ENCODE data around the gene PEX1.

Gene PEX1

GRCh38 chr7:92557808-92558362, 29.6 kb upstream of the PEX1 start:
- Histone ChIP-seq H3K27me3 (ENCODE audit: low read length) (no peaks in the 10 kb centered on the region), H2AFZ (ENCODE audit: low read depth, low read length, severe bottlenecking) (no peak overlapping the region), H3K9me2 (replicated peaks; ENCODE audit: insufficient read depth, low read length) (no peaks in the 10 kb centered on the region), H4K20me1 (ENCODE audit: low read depth, low read length) (0 out of 2 replicates have a peak, but pooled peaks cover 2% of the 10 kb centered on the region), H3K27ac (ENCODE audit: low read depth, low read length) (no peak overlapping the region), H3K9me3 (ENCODE audit: insufficient read depth, low read length) (no peaks in the 10 kb centered on the region), H3K4me3 (ENCODE audit: insufficient read depth, low read length, poor library complexity, severe bottlenecking) (no peak overlapping the region), H3F3A (ENCODE audit: insufficient read depth) (peaks cover 8% of the 10 kb centered on the region; the same call in 1 of the 2 replicates), H3K9ac (ENCODE audit: low read length) (no peak overlapping the region), H3K4me2 (ENCODE audit: low read depth, low read length, poor library complexity, severe bottlenecking) (no peak overlapping the region), H3K79me2 (ENCODE audit: insufficient read depth, low read length) (no peaks in the 10 kb centered on the region), H3K36me3 (ENCODE audit: low read length) (peaks cover 20% of the 10 kb centered on the region)
- TF ChIP-seq CTCF (IDR thresholded peaks at IDR 0.05; ENCODE audit: insufficient read depth, low read length, poor library complexity, severe bottlenecking) = no peak
- no peak for TF ChIP-seq EZH2phosphoT487 (conservative IDR thresholded peaks at IDR 0.05; ENCODE audit: low read length)

GRCh38 chr7:92557249-92557648, 28.9 kb upstream of the PEX1 start:
- Histone ChIP-seq H4K20me1 (ENCODE audit: low read depth, low read length) (no peaks in the 10 kb centered on the region), H3K4me3 (ENCODE audit: insufficient read depth, low read length, poor library complexity, severe bottlenecking) (no peak overlapping the region), H3K9ac (ENCODE audit: low read length) (no peak overlapping the region), H3K9me3 (ENCODE audit: insufficient read depth, low read length) (no peaks in the 10 kb centered on the region), H3K4me2 (ENCODE audit: low read depth, low read length, poor library complexity, severe bottlenecking) (no peak overlapping the region), H3K27ac (ENCODE audit: low read depth, low read length) (no peak overlapping the region), H3F3A (ENCODE audit: insufficient read depth) (peaks cover 8% of the 10 kb centered on the region; the same call in 1 of the 2 replicates), H3K79me2 (ENCODE audit: insufficient read depth, low read length) (no peaks in the 10 kb centered on the region), H2AFZ (ENCODE audit: low read depth, low read length, severe bottlenecking) (no peak overlapping the region), H3K36me3 (ENCODE audit: low read length) (peaks cover 17% of the 10 kb centered on the region), H3K9me2 (replicated peaks; ENCODE audit: insufficient read depth, low read length) (no peaks in the 10 kb centered on the region), H3K27me3 (ENCODE audit: low read length) (no peaks in the 10 kb centered on the region)
- TF ChIP-seq EZH2phosphoT487 (conservative IDR thresholded peaks at IDR 0.05; ENCODE audit: low read length) (no peak), CTCF (IDR thresholded peaks at IDR 0.05; ENCODE audit: insufficient read depth, low read length, poor library complexity, severe bottlenecking) (no peak)

- Histone ChIP-seq H2AFZ (ENCODE audit: low read depth, low read length, severe bottlenecking) (no peak overlapping the region), H3K36me3 (ENCODE audit: low read length) (no peaks in the 10 kb centered on the region), H3K9me3 (ENCODE audit: insufficient read depth, low read length) (no peaks in the 10 kb centered on the region), H3K4me3 (ENCODE audit: insufficient read depth, low read length, poor library complexity, severe bottlenecking) (no peak overlapping the region), H3K9me2 (replicated peaks; ENCODE audit: insufficient read depth, low read length) (no peaks in the 10 kb centered on the region), H3K27ac (ENCODE audit: low read depth, low read length) (no peak overlapping the region), H3K9ac (ENCODE audit: low read length) (no peak overlapping the region), H4K20me1 (ENCODE audit: low read depth, low read length) (no peaks in the 10 kb centered on the region), H3K79me2 (ENCODE audit: insufficient read depth, low read length) (no peaks in the 10 kb centered on the region), H3F3A (ENCODE audit: insufficient read depth) (no peaks in the 10 kb centered on the region), H3K27me3 (ENCODE audit: low read length) (no peaks in the 10 kb centered on the region), H3K4me2 (ENCODE audit: low read depth, low read length, poor library complexity, severe bottlenecking) (no peak overlapping the region)
- TF ChIP-seq CTCF (IDR thresholded peaks at IDR 0.05; ENCODE audit: insufficient read depth, low read length, poor library complexity, severe bottlenecking) = no peak
- TF ChIP-seq EZH2phosphoT487 (conservative IDR thresholded peaks at IDR 0.05; ENCODE audit: low read length) = no peak
Observed at GRCh38 chr7:92550194-92550593, 21.9 kb upstream of the PEX1 start.
